ENCODE results near the gene ZFYVE21.

ZFYVE21 gene

DNA sequence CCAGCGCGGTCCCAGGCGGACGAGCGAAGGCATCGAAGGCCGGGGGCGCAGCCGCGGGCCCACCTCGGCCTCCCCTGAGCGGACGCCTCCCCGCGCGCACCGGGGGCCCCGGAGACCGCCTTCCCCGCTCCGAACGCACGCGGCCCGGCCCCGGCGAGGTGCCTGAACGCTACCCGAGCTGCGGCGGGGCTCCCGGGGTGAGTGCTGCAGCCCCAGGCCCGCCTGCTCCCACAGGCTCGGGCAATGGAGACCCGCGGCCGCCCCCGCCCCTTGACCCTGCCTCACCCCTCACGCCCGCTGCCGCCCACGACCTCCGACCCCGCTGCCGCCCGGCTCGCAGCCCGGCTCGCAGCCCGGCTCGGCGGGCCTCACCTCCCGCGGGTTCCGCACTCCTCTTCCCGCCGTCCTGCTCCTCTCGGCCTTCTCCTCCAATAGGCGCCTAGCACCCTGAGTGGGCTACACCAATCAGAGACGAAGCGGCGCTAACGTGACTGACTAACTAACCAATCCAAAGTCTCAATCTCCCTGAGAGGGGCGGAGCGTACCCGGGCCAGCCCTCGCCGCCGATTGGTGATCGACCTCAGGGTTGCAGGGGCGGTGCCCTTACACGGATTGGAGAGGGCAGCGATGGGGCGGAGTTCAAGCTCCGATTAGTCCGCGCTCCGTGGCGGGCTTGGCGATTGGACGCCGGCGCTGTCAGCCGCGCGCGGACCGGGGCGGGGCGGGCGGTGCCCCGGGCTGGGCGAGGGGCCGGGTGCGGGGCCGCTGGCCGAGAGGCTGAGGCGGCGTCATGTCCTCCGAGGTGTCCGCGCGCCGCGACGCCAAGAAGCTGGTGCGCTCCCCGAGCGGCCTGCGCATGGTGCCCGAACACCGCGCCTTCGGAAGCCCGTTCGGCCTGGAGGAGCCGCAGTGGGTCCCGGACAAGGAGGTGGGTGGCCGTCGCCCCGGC is at the start of gene ZFYVE21, which contains the start of gene XRCC3:
Gene ZFYVE21, plus strand, starts transcription at position 759 of the 949 bp plus-strand sequence. Its CDS starts 32 bp downstream, at position 791.
Gene XRCC3, minus strand, starts transcription at position 400 of the 949 bp plus-strand sequence. CDS start 4,364 bp downstream, outside the sequence.
- Histone ChIP-seq H3K4me3 (ENCODE audit: low read depth, low read length) (peak within 1 kb of the TSS; percentile 79), H3K36me3 (ENCODE audit: control insufficient read depth, insufficient read depth, low read length) (peaks cover 19% of the 10 kb centered on the region), H3K27ac (ENCODE audit: low read depth, low read length) (peak within 1 kb of the TSS; percentile 78; the same call in 1 of the 2 replicates), H3K9me3 (ENCODE audit: control insufficient read depth, insufficient read depth, low read depth, low read length) (no peaks in the 10 kb centered on the region), H3K4me1 (ENCODE audit: control insufficient read depth, insufficient read depth, low read length) (peaks cover 35% of the 10 kb centered on the region), H3K9ac (ENCODE audit: low read length) (peak within 1 kb of the TSS; percentile 88), H3K27me3 (ENCODE audit: control insufficient read depth, insufficient read depth, low read length) (no peaks in the 10 kb centered on the region)

DNA sequence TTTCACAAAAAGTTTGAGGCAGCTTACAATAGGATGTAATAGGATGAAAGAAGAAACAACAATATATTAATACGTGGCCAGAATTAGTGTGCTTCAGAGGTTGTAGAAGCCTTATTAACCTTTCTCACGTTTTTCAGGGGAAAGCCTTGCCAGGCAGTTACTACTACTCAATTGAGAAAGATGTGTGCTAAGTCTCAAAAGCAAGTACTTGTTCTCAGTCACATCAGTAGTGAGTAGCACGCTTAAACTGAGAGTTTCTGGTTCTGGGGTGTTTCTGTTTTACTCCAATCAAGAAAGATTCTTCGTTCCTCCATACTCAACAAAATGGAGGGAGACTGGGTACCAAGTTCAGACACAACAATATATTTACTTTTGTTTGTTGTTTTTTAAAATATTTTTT is 47.9 kb upstream of the ZFYVE21 start:
- peaks cover 76% of the 10 kb centered on the region for H3K36me3 ChIP-seq (ENCODE audit: control insufficient read depth, insufficient read depth, low read length)
- H3K9me3 ChIP-seq (ENCODE audit: control insufficient read depth, insufficient read depth, low read depth, low read length), result no peaks in the 10 kb centered on the region
- no peak overlapping the region for H3K4me3 ChIP-seq (ENCODE audit: low read depth, low read length)
- no peaks in the 10 kb centered on the region for H3K4me1 ChIP-seq (ENCODE audit: control insufficient read depth, insufficient read depth, low read length)
- no peaks in the 10 kb centered on the region for H3K27me3 ChIP-seq (ENCODE audit: control insufficient read depth, insufficient read depth, low read length)
- no peak overlapping the region for H3K9ac ChIP-seq (ENCODE audit: low read length)
- H3K27ac ChIP-seq (ENCODE audit: low read depth, low read length), result no peak overlapping the region

DNA sequence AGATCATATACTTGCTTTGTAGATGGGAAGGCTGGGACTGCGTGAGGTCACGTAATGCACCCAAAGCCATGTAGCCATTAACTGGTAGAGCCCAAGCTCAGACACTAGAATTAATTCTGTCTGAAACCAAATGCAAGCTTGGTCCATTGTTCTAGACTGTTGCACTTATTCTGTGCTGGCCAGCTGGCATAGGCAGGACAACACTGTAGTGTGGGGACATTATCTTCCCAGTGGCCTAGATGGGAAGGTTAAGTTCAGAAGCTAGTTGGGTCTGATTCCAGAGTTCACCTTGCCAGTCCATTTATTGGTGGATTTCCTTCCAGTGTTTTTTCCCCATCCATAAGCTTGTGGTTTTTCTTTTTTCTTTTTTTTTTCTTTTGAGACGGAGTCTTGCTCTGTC is 47.5 kb upstream of the ZFYVE21 start:
- Histone ChIP-seq H3K27me3 (ENCODE audit: control insufficient read depth, insufficient read depth, low read length) (no peaks in the 10 kb centered on the region), H3K27ac (ENCODE audit: low read depth, low read length) (no peak overlapping the region), H3K36me3 (ENCODE audit: control insufficient read depth, insufficient read depth, low read length) (peaks cover 79% of the 10 kb centered on the region), H3K4me1 (ENCODE audit: control insufficient read depth, insufficient read depth, low read length) (no peaks in the 10 kb centered on the region), H3K4me3 (ENCODE audit: low read depth, low read length) (no peak overlapping the region), H3K9me3 (ENCODE audit: control insufficient read depth, insufficient read depth, low read depth, low read length) (no peaks in the 10 kb centered on the region), H3K9ac (ENCODE audit: low read length) (no peak overlapping the region)

DNA sequence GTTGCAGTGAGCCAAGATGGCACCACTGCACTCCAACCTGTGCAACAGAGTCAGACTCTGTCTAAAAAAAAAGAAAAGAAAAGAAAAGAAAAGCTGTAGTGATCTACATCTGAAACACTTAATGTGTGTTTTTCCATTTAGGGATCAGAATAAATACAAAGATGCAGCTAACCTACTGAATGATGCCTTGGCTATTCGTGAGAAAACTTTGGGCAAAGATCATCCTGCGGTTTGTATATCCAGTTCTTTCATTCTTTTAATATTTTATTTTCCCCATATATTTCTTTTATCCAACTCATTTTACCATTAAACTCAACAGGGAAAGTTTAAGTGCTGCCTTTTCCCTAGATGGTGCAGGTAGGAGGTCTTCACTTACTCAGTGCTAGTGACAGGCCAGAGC is 46.2 kb upstream of the ZFYVE21 start:
- Histone ChIP-seq H3K27ac (ENCODE audit: low read depth, low read length) (no peak overlapping the region), H3K36me3 (ENCODE audit: control insufficient read depth, insufficient read depth, low read length) (peaks cover 79% of the 10 kb centered on the region), H3K4me1 (ENCODE audit: control insufficient read depth, insufficient read depth, low read length) (no peaks in the 10 kb centered on the region), H3K27me3 (ENCODE audit: control insufficient read depth, insufficient read depth, low read length) (no peaks in the 10 kb centered on the region), H3K9ac (ENCODE audit: low read length) (no peak overlapping the region), H3K4me3 (ENCODE audit: low read depth, low read length) (no peak overlapping the region), H3K9me3 (ENCODE audit: control insufficient read depth, insufficient read depth, low read depth, low read length) (no peaks in the 10 kb centered on the region)

DNA sequence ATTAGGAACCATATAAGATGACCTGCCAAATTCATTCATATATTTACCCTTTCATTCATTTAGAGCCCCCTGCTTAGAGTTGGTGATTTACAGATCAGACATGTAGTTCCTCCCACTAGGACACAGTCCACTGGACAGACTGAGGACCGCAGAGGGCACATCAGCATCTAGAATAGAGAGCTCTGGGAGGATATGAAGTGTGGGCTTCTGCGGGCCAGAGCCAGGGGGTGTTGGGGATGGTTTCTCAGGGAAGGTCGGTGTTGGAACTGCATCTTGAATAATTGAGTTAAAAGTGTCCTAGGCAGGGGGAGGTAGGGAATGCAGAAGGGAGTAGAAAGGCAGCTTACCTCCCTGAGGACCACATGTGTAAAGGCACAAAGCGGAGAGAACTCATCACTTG is 43.7 kb upstream of the ZFYVE21 start:
- Histone ChIP-seq H3K36me3 (ENCODE audit: control insufficient read depth, insufficient read depth, low read length) (peaks cover 89% of the 10 kb centered on the region), H3K4me1 (ENCODE audit: control insufficient read depth, insufficient read depth, low read length) (no peaks in the 10 kb centered on the region), H3K9ac (ENCODE audit: low read length) (no peak overlapping the region), H3K9me3 (ENCODE audit: control insufficient read depth, insufficient read depth, low read depth, low read length) (no peaks in the 10 kb centered on the region), H3K27me3 (ENCODE audit: control insufficient read depth, insufficient read depth, low read length) (no peaks in the 10 kb centered on the region), H3K27ac (ENCODE audit: low read depth, low read length) (no peak overlapping the region), H3K4me3 (ENCODE audit: low read depth, low read length) (no peak overlapping the region)

DNA sequence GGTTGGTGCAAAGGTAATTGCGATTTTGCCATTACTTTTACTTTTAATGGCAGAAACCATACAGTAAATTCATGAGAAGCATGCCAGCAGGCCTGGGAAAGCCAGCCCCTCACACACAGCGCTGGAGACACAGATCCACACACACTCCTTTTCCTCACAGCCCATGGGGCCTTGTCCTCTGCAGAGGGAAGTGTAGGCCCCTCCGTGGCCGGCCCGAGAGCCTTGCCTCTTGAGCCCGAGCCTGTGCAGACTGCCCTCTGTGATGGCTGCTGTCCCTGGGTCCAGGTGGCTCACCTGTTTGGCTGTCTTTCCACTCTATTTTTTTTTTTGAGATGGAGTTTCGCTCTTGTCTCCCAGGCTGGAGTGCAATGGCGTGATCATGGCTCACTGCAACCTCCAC is 39.7 kb upstream of the ZFYVE21 start:
- H3K36me3 ChIP-seq (ENCODE audit: control insufficient read depth, insufficient read depth, low read length), result peaks cover 98% of the 10 kb centered on the region
- H3K9me3 ChIP-seq (ENCODE audit: control insufficient read depth, insufficient read depth, low read depth, low read length), result no peaks in the 10 kb centered on the region
- no peaks in the 10 kb centered on the region for H3K27me3 ChIP-seq (ENCODE audit: control insufficient read depth, insufficient read depth, low read length)
- H3K9ac ChIP-seq (ENCODE audit: low read length), result no peak overlapping the region
- H3K4me1 ChIP-seq (ENCODE audit: control insufficient read depth, insufficient read depth, low read length), result no peaks in the 10 kb centered on the region
- no peak overlapping the region for H3K27ac ChIP-seq (ENCODE audit: low read depth, low read length)
- no peak overlapping the region for H3K4me3 ChIP-seq (ENCODE audit: low read depth, low read length)

DNA sequence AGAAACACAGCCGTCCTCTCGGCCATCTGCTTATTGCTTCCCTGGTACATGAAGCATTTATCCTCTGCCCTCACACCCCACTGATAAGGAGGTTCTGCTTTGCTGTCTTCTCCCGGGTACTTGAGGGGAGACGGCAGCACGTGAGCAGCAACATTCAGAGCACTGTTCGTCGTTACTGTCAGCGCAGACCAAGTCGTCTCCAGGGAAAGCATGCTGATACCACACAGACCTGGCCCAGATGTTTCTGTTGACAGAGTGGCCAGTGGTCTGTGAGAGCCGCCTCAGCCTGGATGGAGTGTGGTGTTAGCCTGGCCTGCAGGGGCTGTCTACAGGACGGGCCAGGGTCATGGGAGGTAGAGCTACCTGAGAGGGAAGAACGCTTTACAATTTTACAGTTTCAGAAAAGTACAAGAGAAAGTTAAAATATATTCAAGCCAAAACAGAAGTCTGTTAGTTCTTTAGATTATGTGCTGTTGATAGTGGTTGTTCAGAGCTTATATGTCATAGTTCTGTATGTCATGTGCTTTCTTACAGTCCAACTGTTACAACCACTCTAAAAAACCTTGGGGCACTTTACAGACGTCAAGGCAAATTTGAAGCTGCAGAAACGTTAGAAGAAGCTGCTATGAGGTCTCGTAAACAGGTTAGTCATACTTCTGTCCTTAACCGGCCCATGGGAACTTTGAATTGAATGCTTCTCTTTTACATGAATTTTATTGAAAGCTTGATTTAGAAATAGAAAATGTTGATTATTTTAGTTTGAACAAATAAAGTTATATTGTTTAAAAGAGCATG is 38.5 kb upstream of the ZFYVE21 start:
- Histone ChIP-seq H3K9me3 (ENCODE audit: control insufficient read depth, insufficient read depth, low read depth, low read length) (no peaks in the 10 kb centered on the region), H3K36me3 (ENCODE audit: control insufficient read depth, insufficient read depth, low read length) (peaks cover 98% of the 10 kb centered on the region), H3K9ac (ENCODE audit: low read length) (no peak overlapping the region)

DNA sequence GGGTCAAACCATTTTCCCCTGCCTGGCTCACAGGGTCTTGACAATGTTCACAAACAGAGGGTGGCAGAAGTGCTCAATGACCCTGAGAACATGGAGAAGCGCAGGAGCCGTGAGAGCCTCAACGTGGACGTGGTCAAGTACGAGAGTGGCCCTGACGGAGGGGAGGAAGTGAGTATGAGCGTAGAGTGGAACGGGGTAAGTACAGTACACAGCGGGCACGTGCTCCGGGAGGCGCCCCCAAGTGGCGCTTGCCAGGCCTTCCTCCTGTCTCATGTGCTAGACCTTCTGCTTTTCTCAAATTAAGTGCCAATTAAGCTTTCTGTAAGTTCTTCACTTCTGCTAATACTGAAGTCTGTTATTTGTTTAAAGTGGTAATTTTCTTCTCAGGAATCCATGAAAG is 36.3 kb upstream of the ZFYVE21 start:
- H3K27me3 ChIP-seq (ENCODE audit: control insufficient read depth, insufficient read depth, low read length), result no peaks in the 10 kb centered on the region

More for the DNA sequence above, 38.5 kb upstream of the ZFYVE21 start:
- Histone ChIP-seq H3K4me3 (ENCODE audit: low read depth, low read length) (no peak overlapping the region), H3K27ac (ENCODE audit: low read depth, low read length) (no peak overlapping the region), H3K4me1 (ENCODE audit: control insufficient read depth, insufficient read depth, low read length) (no peaks in the 10 kb centered on the region), H3K27me3 (ENCODE audit: control insufficient read depth, insufficient read depth, low read length) (no peaks in the 10 kb centered on the region)

DNA sequence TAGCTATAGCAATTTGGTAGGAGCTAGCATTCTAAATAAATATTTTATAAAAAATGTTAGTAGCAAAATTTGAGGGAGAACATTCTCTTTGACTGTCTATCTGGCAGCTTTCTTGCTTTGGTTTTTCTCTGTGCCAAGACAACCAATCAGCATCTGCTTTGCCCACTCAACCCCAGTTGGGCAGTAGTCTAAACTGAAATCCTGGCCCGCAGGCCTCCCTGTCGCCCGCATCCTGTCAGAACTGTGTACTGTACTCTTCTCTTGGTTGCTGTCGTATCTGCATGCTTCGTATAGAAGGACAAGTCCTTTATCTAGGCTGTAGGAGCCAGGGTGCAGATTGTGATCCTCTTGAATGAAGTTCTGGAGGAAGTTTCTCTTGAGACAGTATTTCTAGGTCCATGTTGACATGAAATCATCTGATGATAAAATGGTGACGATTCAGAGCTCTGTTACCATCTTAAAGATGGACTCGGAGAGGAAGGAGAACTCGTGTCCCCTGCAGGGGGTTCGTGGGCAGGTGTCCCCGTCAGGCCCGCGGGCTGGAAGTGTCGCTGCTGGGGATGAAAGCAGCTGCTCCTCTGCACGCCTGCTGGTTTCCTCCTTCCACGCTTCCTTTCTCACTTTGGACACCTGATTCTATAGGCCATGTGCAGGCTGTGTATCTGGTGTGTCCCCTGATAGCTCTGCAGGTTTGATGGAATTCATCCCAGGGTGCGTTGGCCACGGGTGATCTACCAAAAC is 34.9 kb upstream of the ZFYVE21 start:
- Histone ChIP-seq H3K9me3 (ENCODE audit: control insufficient read depth, insufficient read depth, low read depth, low read length) (no peaks in the 10 kb centered on the region), H3K36me3 (ENCODE audit: control insufficient read depth, insufficient read depth, low read length) (peaks cover 91% of the 10 kb centered on the region), H3K27ac (ENCODE audit: low read depth, low read length) (no peak overlapping the region), H3K9ac (ENCODE audit: low read length) (no peak overlapping the region), H3K4me3 (ENCODE audit: low read depth, low read length) (no peak overlapping the region), H3K27me3 (ENCODE audit: control insufficient read depth, insufficient read depth, low read length) (no peaks in the 10 kb centered on the region), H3K4me1 (ENCODE audit: control insufficient read depth, insufficient read depth, low read length) (no peaks in the 10 kb centered on the region)

More for the DNA sequence above, 36.3 kb upstream of the ZFYVE21 start:
- Histone ChIP-seq H3K27ac (ENCODE audit: low read depth, low read length) (no peak overlapping the region), H3K36me3 (ENCODE audit: control insufficient read depth, insufficient read depth, low read length) (peaks cover 91% of the 10 kb centered on the region), H3K4me1 (ENCODE audit: control insufficient read depth, insufficient read depth, low read length) (no peaks in the 10 kb centered on the region), H3K9ac (ENCODE audit: low read length) (no peak overlapping the region), H3K4me3 (ENCODE audit: low read depth, low read length) (no peak overlapping the region), H3K9me3 (ENCODE audit: control insufficient read depth, insufficient read depth, low read depth, low read length) (no peaks in the 10 kb centered on the region)

DNA sequence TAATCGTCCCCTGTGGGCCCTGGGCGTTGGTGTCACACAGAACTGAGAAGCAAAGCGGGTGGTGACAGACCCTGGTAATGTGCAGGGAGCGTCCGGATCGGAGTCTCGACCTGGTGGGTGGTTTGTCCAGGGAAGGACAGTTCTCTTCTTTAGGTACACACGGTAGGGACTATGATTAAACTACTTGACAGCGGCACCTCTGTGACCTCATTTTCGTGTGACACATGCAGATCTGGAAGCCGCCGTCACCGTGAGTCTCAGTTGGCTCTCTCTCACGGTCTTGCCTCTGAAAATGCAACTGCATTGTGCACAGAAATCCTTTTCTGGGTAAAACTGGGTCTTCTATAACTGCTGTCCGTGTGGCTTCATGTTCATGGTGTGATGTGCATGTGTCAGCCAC is 32.5 kb upstream of the ZFYVE21 start:
- H3K27ac ChIP-seq (ENCODE audit: low read depth, low read length), result no peak overlapping the region
- no peaks in the 10 kb centered on the region for H3K27me3 ChIP-seq (ENCODE audit: control insufficient read depth, insufficient read depth, low read length)
- H3K4me3 ChIP-seq (ENCODE audit: low read depth, low read length), result no peak overlapping the region
- peaks cover 91% of the 10 kb centered on the region for H3K36me3 ChIP-seq (ENCODE audit: control insufficient read depth, insufficient read depth, low read length)
- no peaks in the 10 kb centered on the region for H3K4me1 ChIP-seq (ENCODE audit: control insufficient read depth, insufficient read depth, low read length)
- H3K9me3 ChIP-seq (ENCODE audit: control insufficient read depth, insufficient read depth, low read depth, low read length), result no peaks in the 10 kb centered on the region
- no peak overlapping the region for H3K9ac ChIP-seq (ENCODE audit: low read length)

Measured in HUES6 (cell line).